Activated B cell treated with CpG ODN at 0.5 μM for 24 hours (primary cell): ENCODE measurements around the gene PON3. TPM values are rescaled to one million over a fixed set of nuclear protein-coding genes. Genes with fewer than 3 reads are reported as not detected.

Experiments
- ATAC-seq: fragments of 200-7000 bp; cut with Tn5 transposase; one replicate; pipeline ENCODE4 v1.10.0; 2021; ENCODE audit warnings: low read depth, mild to moderate bottlenecking, moderate library complexity
- CTCF ChIA-PET: fragments of 350-600 bp; sonication (Branson Sonifier 250); formaldehyde crosslinking; loops from one replicate; lab custom pipeline; 2021; ENCODE audit warnings: antibody characterized with exemption; lab: Charles Lee
- POLR2A ChIA-PET: fragments of 350-600 bp; sonication (Branson Sonifier 250); formaldehyde crosslinking; loops from one replicate; lab custom pipeline; 2021; ENCODE audit warnings: antibody characterized with exemption; lab: Charles Lee
- DNase-seq: peaks from one replicate; pipeline ENCODE4 v3.0.0; 2022
- H3K27ac Mint-ChIP-seq: one replicate; pipeline ENCODE4 v1.8.0; 2020; ENCODE audit warnings: mixed read lengths
- H3K27me3 Mint-ChIP-seq: one replicate; pipeline ENCODE4 v1.8.0; 2021; ENCODE audit warnings: mixed read lengths
- H3K36me3 Mint-ChIP-seq: one replicate; pipeline ENCODE4 v1.8.0; 2021; ENCODE audit warnings: low read depth, mixed read lengths
- H3K4me1 Mint-ChIP-seq: one replicate; pipeline ENCODE4 v1.8.0; 2021; ENCODE audit warnings: mixed read lengths
- H3K4me3 Mint-ChIP-seq: one replicate; pipeline ENCODE4 v1.8.0; 2020; ENCODE audit warnings: mild to moderate bottlenecking, mixed read lengths
- H3K9me3 Mint-ChIP-seq: one replicate; pipeline ENCODE4 v1.8.0; 2020; ENCODE audit warnings: mixed read lengths
- intact Hi-C: fragments of 100-400 bp; cut with micrococcal nuclease; formaldehyde crosslinking; loops from one replicate; pipeline ENCODE4 v1.15.1; 2024
- total RNA-seq: library from RNA; stranded (reverse); gene quantifications from 2 replicates; pipeline ENCODE4 v1.2.3, GENCODE V29; 2022
- TF ChIP-seq, protein P1 (sequence below): fragments of 200-600 bp; IDR thresholded peaks from one replicate; pipeline ENCODE4 v1.8.0; 2022; ENCODE audit warnings: antibody characterized with exemption, mild to moderate bottlenecking

Gene PON3
- total RNA-seq, 1 donor from 2014 or later = not detected

DNA sequence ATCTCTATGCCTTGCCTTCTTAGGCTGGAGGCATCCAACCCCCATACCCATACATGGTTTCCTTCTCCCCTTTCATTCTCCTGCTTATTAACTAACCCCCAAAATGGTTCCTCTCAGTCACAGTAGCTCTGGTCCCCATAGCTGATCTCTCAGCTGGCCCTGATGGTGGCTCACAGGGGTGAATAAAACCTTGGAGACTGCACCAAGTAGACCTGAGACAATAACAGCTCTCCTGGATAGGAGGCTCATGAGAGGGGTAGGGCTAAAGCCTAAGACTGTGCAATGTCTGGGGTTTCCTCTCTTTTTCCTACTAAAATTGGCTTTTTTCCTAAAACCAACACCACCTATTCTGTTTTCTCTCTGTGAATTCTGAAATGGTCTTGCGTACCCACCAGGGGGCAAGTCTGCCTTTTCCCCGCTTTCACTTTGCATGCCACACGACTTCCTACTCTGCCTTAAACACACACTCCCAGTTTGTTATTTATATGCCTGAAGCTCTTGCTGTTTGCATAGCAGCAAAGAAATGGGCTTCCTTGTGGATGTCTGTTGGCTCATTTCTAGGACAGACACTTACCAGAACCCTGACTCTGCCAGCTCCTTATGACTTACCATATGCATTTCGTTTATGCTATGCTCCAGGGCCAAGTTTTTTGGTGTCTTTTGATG, 53.4 kb downstream of the PON3 start:
- Mint-ChIP-seq H3K4me1 (no peaks in the 10 kb centered on the region), H3K9me3 (no peaks in the 10 kb centered on the region), H3K36me3 (no peaks in the 10 kb centered on the region), H3K27me3 (peaks cover 3% of the 10 kb centered on the region), H3K27ac (no peak overlapping the region), H3K4me3 (no peak overlapping the region)
- CTCF ChIA-PET = interaction anchor here (0.6 to 0.7 kb wide), 2 partner anchors 78 to 134 kb away, joined by 3 read pairs; no protein-coding TSS in a partner anchor
- intact Hi-C loops = no loop called here
- POLR2A ChIA-PET = no interaction called here
- ATAC-seq (no peak), DNase-seq (no peak)
- TF ChIP-seq, protein P1, sequence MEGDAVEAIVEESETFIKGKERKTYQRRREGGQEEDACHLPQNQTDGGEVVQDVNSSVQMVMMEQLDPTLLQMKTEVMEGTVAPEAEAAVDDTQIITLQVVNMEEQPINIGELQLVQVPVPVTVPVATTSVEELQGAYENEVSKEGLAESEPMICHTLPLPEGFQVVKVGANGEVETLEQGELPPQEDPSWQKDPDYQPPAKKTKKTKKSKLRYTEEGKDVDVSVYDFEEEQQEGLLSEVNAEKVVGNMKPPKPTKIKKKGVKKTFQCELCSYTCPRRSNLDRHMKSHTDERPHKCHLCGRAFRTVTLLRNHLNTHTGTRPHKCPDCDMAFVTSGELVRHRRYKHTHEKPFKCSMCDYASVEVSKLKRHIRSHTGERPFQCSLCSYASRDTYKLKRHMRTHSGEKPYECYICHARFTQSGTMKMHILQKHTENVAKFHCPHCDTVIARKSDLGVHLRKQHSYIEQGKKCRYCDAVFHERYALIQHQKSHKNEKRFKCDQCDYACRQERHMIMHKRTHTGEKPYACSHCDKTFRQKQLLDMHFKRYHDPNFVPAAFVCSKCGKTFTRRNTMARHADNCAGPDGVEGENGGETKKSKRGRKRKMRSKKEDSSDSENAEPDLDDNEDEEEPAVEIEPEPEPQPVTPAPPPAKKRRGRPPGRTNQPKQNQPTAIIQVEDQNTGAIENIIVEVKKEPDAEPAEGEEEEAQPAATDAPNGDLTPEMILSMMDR = no peak

DNA sequence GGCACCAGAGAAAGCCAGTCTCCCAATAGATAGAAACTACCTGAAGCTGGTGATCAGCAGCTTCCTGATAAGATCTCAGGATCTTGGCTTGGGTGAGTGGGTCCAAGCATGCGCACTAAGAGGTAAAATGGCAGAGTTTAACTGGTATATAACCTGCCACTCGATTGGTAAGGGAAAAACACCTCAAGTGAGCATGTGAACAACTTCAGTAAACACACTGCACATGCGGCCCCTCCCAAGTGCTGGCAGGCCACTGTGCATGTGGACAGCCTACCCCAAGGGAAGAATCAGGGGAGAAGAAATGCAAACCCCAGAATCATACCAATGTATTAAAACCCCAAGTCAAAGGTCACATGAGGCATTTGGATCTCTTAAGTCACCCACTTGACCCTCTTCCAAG, 54.1 kb downstream of the PON3 start:
- ChIA-PET CTCF (no interaction called here), POLR2A (no interaction called here)
- ATAC-seq (no peak), DNase-seq (no peak)
- H3K4me3 Mint-ChIP-seq = no peak overlapping the region
- no peaks in the 10 kb centered on the region for H3K4me1 Mint-ChIP-seq
- H3K27me3 Mint-ChIP-seq = peaks cover 3% of the 10 kb centered on the region
- intact Hi-C loops = no loop called here
- TF ChIP-seq, protein P1 = no peak
- no peak overlapping the region for H3K27ac Mint-ChIP-seq
- no peaks in the 10 kb centered on the region for H3K9me3 Mint-ChIP-seq
- H3K36me3 Mint-ChIP-seq = no peaks in the 10 kb centered on the region

DNA sequence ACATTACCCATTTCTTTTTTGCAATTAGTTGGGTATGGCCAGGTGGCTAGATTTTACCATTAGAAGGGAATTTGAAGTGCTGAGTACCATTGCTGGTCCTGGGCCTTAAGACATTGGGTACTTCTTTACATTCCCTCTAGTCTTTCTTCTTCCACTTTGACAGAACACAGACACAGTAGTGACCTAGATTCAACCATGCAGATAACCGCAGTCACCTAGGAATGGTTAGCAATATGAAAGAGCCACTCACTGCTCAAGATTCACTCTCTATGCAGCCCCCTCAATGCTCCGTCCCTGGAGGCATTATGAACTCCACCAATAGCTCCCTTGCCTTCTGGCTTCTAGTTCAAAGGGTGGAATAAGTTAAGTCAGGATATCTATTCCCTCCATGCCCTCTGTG, 55.7 kb downstream of the PON3 start:
- no peaks in the 10 kb centered on the region for H3K36me3 Mint-ChIP-seq
- POLR2A ChIA-PET = no interaction called here
- ATAC-seq (no peak), DNase-seq (no peak)
- no peaks in the 10 kb centered on the region for H3K9me3 Mint-ChIP-seq
- intact Hi-C loops = no loop called here
- CTCF ChIA-PET = no interaction called here
- TF ChIP-seq, protein P1 = no peak
- H3K4me3 Mint-ChIP-seq = no peak overlapping the region
- no peaks in the 10 kb centered on the region for H3K4me1 Mint-ChIP-seq
- peaks cover 3% of the 10 kb centered on the region for H3K27me3 Mint-ChIP-seq
- H3K27ac Mint-ChIP-seq = no peak overlapping the region

DNA sequence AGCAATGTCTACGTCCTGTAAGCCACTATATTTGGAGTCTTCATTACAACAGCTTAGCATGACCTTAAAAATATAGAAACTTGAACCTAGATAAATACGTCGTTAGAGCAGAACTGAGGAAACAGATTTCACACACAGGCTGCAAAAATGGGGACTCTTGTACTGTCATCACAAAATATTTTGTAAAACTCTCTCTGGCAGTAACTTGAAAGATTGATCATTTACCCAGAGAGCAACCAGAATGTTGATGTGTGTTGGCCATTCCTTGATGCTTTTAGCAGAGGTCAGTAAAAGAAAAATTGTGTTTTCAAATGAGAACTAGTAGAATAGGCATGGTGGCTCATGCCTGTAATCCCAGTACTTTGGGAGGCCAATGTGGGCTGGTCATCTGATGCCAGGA, 57.3 kb downstream of the PON3 start:
- H3K27me3 Mint-ChIP-seq = peaks cover 3% of the 10 kb centered on the region
- no peak overlapping the region for H3K4me3 Mint-ChIP-seq
- no peaks in the 10 kb centered on the region for H3K9me3 Mint-ChIP-seq
- TF ChIP-seq, protein P1 = no peak
- DNase-seq (no peak), ATAC-seq (no peak)
- H3K36me3 Mint-ChIP-seq = no peaks in the 10 kb centered on the region
- intact Hi-C loops = no loop called here
- no peaks in the 10 kb centered on the region for H3K4me1 Mint-ChIP-seq
- ChIA-PET CTCF (no interaction called here), POLR2A (no interaction called here)
- no peak overlapping the region for H3K27ac Mint-ChIP-seq

DNA sequence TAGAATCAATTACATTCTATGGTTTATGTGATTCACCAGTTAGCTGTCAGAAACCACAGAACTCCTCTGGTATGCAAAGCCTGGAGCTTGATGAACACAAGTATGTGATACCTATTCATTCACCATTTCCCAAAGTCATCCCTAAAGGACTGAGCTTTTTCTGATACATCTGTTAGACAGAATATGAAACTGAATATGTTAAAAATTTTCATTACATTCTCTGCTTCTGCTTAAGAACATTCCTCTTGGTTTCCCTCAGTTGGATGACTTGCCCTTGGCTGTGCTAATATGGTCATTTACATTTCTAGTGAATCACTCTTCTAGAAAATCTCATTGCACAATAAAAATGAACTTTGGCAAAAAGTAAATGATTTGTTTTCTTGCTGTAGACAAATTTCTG, 61.1 kb downstream of the PON3 start:
- TF ChIP-seq, protein P1 = no peak
- no peaks in the 10 kb centered on the region for H3K9me3 Mint-ChIP-seq
- ChIA-PET POLR2A (no interaction called here), CTCF (no interaction called here)
- H3K4me3 Mint-ChIP-seq = no peak overlapping the region
- ATAC-seq = no peak
- intact Hi-C loops = no loop called here
- H3K27ac Mint-ChIP-seq = no peak overlapping the region
- peaks cover 8% of the 10 kb centered on the region for H3K4me1 Mint-ChIP-seq
- no peaks in the 10 kb centered on the region for H3K27me3 Mint-ChIP-seq
- no peaks in the 10 kb centered on the region for H3K36me3 Mint-ChIP-seq
- DNase-seq = no peak
